NCI-H1417 (cell line): ENCODE measurements around the gene PIK3AP1.

ENCODE experiments used
- DNase-seq, 3 experiments: peaks; one replicate each; lab custom pipeline; 2025; lab: John Stamatoyannopoulos, UW

The PIK3AP1 gene

GRCh38 chr10:96610817-96611216 lies 109.5 kb downstream of the PIK3AP1 start:
- DNase-seq, result no peak

DNA sequence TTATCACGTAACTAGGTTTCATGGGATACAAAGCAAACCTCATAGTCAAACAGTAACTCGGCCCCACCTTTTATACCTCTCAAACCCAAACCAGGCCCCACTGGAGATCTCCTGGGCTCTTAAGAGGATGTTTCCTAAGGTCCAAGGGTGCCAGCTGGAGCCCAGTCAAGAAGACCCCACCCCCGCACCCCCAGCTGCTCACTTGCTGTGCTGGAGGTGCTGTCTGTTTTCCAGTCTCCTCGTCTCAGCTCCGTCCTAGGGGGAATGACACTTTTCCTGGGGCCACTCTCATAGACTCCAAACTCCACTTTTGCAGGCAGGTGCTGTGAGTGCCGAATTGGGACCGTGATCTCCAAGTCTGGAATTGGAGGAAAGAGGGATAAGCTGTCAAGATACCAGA lies 110.8 kb downstream of the PIK3AP1 start:
- peak in 1 of 3 experiments; percentile 9 for DNase-seq

DNA sequence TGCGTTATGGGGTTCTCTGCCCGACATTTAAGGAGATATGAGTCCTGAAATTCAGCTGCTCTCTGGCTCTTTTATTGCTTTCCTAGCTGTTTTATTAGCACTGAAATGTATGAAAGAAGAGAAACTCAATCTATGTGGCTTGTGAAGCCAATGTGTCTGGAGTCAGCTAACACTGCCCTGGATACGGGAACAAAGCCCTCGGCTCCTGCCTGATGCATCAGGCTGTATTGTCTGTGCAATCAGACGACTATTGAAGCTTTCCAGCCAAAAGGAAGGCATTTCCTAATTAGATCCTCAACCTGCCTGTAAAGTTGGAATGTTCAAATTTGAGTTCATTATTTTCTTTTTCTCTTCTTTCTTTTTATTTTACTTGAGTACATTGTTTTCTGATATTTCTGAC lies 111.5 kb downstream of the PIK3AP1 start:
- no peak for DNase-seq

DNA sequence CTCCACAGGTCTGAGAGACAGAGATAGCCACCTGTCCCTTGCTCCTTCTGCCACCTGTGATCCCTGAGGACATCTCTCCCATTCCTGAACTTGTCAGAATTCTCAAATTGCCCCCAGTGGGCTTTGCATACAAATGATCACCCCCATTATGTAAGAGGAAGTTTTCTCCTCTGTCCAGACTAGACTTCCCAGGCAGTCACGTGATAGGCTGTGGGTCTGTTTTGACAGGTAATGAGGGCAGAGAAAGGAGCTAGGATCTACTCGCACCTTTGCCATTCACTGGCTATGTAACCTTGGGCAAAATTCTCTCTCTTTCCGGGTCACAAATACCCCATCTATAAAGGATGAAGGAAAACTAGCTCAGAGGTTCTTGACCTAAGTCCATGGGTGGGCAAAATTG lies 112.1 kb downstream of the PIK3AP1 start:
- no peak for DNase-seq

DNA sequence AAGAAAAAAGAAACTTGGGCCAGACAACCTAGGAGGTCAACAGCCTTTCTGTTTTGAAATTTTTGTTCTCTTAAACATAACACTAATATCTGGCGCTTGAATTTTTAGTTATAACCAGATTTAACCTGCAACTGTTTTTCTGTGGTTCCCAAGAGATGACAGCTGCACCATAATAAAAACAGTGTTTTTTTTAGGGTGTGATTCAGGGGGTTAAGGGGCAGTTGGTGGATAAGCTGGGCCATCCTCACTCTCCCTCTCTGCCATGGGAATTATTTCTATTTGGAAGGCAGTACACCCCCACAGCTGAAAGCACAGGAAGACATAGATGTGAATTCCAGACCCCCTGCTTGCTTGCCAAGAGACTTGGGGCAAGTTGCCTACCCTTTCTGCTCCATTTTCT lies 113.4 kb downstream of the PIK3AP1 start:
- no peak for DNase-seq

GRCh38 chr10:96606216-96606615 lies 114.1 kb downstream of the PIK3AP1 start:
- DNase-seq, result no peak

DNA sequence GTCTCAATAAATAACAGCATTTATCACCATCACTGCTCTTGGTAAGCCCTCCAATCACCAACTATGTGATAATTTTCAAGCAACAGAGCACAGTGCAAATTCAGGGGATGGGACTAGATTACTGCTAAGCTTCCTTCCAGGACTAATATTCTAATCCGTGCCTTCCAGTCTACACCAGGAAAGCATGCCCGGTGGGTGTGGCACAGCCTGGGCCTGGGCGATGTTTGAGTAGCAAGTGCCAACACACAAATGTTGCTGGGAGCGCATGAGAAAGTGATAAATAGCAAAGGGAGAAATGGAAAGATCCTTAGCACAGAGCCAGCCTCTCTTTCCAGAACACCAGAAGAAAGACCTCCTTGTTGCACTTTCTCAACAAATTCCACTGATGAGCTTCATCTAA lies 120.0 kb downstream of the PIK3AP1 start:
- no peak for DNase-seq

GRCh38 chr10:96598846-96599245 lies 121.5 kb downstream of the PIK3AP1 start:
- no peak for DNase-seq

DNA sequence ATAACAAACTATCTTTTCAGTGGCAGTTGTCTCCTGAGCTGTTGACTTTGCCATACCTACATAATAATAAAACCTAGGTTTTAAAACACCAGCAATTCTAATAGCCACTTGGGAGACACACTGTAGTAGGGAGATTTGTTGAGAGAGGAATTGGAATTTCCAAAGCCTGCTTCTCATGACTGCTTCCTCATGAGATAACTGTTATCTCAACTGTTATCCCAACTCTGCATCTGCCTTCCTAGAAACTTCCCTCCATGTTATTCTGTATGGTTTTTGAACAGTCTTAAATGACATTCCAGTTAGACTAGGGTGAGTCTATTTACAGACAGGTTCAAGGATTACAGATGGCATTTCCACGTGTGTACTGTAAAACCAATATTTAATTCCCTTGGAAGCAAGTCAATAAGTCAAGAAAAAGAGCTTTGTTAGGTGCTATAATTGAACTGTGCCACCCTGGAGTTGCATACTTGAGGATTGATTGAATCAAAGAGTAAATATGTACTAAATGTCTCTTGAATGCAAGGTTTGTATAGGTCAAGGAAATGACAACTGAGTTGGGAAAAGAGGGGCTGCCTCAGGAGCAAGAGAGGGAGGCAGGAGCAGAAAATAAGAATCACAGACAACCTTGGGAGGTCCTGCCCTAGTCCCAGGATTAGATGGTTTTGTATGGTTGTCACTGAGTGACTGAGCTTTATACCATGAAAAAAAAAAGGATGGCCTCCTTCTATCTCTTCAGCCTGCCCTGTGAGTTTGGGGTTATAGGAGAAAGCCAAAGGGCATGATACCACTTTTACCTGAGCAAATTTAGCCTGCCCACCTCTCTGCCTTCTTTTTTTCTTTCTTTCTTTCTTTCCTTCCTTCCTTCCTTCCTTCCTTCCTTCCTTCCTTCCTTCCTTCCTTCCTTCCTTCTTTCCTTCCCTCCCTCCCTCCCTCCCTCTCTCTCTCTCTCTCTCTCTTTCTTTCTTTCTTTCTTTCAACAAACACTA lies 123.6 kb downstream of the PIK3AP1 start:
- DNase-seq, result peak in 1 of 3 experiments; percentile 20

DNA sequence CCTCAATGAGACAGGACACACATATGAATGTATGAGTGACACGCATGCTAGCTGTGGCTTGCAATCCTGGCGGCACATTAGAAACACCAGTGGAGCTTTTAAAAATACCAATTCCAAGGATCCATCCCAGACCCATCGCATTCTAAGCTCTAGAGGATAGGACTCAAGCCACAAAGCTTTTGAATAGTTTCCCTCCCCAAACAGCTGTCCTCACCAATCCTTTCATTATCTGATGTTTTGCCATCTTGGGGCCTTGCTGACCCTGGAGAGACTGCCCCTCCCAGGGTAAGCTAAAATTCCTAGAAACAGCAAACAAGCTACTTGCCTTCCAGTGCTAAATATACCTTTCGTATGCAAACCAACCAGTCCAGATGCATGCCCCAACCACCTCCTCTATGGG lies 124.6 kb downstream of the PIK3AP1 start:
- no peak for DNase-seq

DNA sequence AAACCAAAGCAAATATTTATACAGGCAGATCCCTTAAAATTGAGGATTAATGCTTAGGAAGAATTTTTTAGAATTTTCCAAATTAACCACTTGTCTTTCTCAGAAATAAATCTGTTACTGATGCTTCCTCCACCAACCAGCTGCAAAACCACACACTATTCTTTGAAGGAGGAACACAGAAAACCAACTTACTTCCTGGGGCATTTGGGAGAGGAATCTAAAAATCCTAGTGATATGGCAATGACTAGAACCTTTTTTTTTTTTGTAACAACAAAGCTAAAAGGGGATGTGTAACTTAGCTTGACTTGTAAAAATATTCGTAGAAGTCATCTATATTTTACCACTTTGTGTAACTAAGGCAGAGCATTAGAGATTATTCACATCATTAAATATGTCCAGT lies 128.4 kb downstream of the PIK3AP1 start:
- no peak for DNase-seq

- DNase-seq, result no peak
Measured at GRCh38 chr10:96588616-96589419, 131.5 kb downstream of the PIK3AP1 start.

GRCh38 chr10:96588060-96588554 lies 132.2 kb downstream of the PIK3AP1 start:
- DNase-seq, result peak in 2 of 3 experiments; percentile 28 to 31

- peak; percentile 31 to 79 (median 63) for DNase-seq
Measured at GRCh38 chr10:96587264-96588059, 132.9 kb downstream of the PIK3AP1 start.

DNA sequence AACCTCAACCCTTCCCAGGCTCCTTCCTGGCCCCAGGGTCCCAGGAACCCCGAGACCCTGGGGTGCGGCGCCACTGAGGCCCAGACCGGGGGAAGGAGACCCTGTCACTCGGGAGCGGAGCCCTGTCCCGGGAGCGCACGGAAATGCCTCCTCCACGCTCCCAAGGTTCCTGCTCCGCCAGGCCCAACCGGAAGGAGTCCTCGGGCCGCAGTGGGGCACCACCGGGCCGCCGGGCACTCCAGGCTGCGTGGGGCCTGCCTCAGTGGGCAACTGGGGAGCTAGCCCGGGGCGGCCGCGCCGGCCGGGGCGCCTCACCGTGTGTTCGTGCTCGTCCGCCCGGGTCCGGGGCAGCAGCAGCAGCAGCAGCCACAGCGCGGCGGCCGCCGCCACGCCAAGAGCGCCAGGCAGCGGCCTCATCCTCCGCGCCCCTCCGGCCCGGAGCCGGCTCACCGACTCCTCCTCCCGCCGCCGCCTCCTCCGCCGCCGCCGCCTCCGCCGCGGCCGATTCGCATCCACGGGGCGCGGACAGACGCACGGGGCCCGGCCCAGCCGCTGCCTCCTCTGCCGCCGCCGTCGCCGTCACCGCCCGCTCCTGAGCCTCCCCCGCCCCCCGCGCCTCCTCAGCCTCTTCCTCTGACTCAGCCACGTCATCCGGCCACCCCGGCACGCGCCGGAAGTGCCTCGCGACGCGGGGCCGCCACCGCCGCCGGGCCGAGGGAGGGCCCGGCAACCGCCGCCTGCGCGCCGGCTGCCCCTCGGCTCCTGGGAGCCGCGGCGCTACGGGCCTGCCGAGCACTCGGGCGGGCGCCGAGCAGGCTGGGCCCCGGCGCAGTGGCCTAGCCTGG lies 133.7 kb downstream of the PIK3AP1 start, which contains the start of gene TM9SF3:
Gene TM9SF3 (minus strand): TSS at position 594 of the 845 bp plus-strand sequence. CDS start 177 bp downstream, at position 417.
- peak; percentile 66 to 83 (median 83) for DNase-seq

- DNase-seq, result peak in 2 of 3 experiments; percentile 57 to 66
Measured at GRCh38 chr10:96585736-96586418, 134.4 kb downstream of the PIK3AP1 start.

- DNase-seq, result no peak
Measured at GRCh38 chr10:96584474-96584873, 135.8 kb downstream of the PIK3AP1 start.

GRCh38 chr10:96584035-96584434 lies 136.3 kb downstream of the PIK3AP1 start:
- DNase-seq, result no peak

- DNase-seq, result no peak
Measured at GRCh38 chr10:96579133-96579532, 141.2 kb downstream of the PIK3AP1 start.

GRCh38 chr10:96578633-96579032 lies 141.7 kb downstream of the PIK3AP1 start:
- DNase-seq, result no peak
